ENCODE measurements around the gene GRIK3.

- no peak for TF ChIP-seq CTCF (conservative IDR thresholded peaks at IDR 0.05; ENCODE audit: low read length)
- TF ChIP-seq EZH2phosphoT487 (IDR thresholded peaks at IDR 0.05; ENCODE audit: borderline replicate concordance) = no peak
Observed at GRCh38 chr1:36905941-36906340, 128.4 kb downstream of the GRIK3 start.

All from Loucy (cell line).